DND-41 (cell line): ENCODE measurements around the gene USP24.

Experiments used
- EZH2 ChIP-seq: IDR thresholded peaks from 3 replicates; pipeline ENCODE4 v1.6.1; 2012; ENCODE audit warnings: borderline replicate concordance, low read depth, mild to moderate bottlenecking, moderate library complexity, low read length, inconsistent platforms; ENCODE audit not compliant: severe bottlenecking
- TF ChIP-seq, protein P1 (sequence below): IDR thresholded peaks from 2 replicates; pipeline ENCODE4 v1.5.1; 2012; ENCODE audit warnings: borderline replicate concordance, low read length, moderate library complexity, mild to moderate bottlenecking; ENCODE audit not compliant: poor library complexity, severe bottlenecking; ENCODE audit errors: extremely low read depth

DNA sequence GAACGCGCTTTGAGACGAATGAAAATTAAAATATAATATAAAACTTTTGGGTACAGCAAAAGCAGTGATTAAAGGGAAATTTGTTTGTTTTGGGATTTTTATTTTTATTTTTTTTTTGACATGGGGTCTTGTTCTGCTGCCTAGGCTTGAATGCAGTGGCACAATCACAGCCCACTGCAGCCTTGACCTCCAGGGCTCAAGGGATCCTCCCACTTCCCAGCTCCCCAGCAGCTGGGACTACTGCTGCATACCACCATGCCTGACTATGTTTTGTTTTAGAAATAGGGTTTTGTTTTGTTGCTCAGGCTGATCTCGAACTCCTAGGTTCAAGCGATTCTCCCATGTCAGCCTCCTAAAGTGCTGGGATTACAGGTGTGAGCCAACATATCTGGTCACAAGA lies 30.3 kb downstream of the USP24 start:
- no peak for TF ChIP-seq EZH2
- TF ChIP-seq, protein P1, sequence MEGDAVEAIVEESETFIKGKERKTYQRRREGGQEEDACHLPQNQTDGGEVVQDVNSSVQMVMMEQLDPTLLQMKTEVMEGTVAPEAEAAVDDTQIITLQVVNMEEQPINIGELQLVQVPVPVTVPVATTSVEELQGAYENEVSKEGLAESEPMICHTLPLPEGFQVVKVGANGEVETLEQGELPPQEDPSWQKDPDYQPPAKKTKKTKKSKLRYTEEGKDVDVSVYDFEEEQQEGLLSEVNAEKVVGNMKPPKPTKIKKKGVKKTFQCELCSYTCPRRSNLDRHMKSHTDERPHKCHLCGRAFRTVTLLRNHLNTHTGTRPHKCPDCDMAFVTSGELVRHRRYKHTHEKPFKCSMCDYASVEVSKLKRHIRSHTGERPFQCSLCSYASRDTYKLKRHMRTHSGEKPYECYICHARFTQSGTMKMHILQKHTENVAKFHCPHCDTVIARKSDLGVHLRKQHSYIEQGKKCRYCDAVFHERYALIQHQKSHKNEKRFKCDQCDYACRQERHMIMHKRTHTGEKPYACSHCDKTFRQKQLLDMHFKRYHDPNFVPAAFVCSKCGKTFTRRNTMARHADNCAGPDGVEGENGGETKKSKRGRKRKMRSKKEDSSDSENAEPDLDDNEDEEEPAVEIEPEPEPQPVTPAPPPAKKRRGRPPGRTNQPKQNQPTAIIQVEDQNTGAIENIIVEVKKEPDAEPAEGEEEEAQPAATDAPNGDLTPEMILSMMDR = no peak
